G401 (cell line): ENCODE data around the gene CBX2. TPM values are rescaled to one million over a fixed set of nuclear protein-coding genes. Genes with fewer than 3 reads are reported as not detected.

Experiments
- DNase-seq: peaks from one replicate; pipeline ENCODE4 v3.0.0-alpha.2; 2015; ENCODE audit warnings: low spot score
- in situ Hi-C: cut with HindIII; loops from 2 replicates; pipeline ENCODE4 v1.10.0; 2016; ENCODE audit warnings: low sequenced_read_pairs, mixed read lengths
- total RNA-seq: library from RNA; depleted of rRNA; stranded (reverse); fragments of >200 nt; shearing (Covaris generic); gene quantifications from 2 replicates; pipeline ENCODE4 v1.2.3, GENCODE V29; 2014; rRNA removed

The CBX2 gene
- total RNA-seq, 1 experiment from 2014 or later, result 48.4 TPM

DNA sequence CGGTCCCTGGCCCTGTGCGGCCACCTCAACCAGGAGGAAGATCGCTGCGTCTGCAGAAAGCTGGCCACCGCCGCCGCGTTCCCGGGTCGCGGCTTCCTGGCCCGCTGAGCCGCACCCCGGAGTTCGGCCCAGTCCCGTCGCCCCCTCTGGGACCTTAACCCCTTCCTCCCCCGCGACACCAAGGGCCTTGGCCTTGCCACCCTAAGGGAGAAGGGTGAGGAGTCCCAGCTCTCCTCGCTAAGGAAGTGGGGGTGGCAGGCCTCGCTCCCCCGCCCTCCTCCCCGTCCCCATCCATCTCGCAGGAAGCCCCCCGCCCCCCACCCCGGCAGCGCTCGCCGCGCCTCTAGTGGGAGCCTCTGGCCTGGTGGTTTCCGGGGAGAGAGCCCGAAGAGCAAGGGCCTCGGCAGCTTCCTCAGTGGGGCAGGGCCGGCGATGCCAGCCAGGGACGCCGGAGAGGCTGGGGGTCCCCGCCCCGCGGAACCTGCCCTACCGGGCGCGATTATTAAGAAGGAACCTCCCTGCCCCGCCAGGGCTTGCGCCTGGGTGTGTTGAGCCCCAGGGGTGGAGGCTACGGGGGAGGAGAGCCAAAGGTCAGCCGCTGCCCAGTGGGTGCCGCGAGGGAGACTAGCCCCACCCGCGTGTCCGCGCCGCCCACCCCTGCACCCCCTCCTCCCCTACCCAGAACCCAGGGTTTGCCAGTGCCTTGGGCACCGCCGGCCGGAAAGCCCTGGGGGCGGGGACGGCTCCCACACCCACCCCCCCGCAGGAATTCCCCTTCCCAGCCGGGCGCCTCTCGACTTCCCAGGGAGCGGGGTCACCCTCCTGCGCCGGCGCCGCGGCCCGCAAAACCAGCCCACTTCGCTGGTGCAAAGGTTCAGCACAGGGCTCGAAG, 54.5 kb downstream of the CBX2 start:
- no peak for DNase-seq
- in situ Hi-C loops, result no loop called here

DNA sequence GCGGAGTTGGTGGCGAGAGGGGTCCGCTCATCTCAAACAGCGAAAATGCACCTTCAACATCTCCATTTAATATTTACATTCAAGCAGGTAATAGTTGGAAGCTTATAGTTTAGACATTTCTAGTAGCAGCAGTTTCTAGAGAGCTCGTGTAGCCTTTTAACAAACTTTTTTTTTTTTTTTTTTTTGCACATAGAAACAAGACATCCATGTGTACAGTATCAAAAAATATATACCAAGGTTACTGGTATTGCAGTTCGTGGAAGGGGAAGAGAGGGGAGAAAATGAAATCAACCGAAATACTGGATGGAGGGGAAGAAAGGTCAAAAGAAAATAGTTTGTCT, 55.1 kb downstream of the CBX2 start:
- in situ Hi-C loops, result no loop called here
- no peak for DNase-seq

DNA sequence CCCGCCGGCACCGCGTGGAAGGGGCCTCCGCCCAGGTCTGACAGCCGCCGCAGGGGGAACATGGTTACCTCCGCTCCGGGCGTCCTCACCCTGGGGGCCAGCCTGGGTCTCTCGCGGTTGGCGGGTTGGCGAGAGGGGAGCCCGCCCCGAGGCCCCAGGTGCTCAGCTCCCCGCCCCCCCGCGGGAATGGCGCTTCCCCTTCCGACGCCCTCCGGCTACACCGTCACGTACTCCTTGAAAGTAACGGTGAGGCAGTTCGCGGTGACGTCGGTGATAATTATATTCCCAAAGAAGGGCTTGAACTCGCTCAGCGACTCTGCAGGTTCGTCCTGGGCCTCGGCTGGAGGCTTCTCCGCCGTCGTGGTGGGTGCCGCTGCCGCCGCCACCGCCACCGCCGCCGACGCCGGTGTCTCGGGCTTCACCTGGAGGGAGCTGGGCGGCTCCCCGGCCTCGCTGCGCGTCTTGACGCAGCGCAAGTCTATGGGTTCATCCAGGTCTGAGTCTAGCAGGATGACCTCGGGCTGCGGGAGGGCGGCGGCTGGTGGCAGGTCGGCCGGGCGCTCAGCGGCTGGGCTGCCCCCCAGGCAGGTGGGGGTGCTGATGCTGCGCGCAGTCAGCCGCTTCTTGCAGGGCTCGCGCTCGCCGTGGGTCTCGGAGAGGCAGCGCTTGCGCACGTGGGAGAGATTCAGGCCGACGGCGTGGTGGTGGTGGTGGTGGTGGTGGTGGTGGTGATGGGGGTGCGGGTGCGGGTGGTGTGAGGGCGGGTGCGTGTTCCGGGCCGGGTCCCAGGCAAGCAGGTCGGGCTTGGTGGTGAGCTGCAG, 56.0 kb downstream of the CBX2 start:
- DNase-seq, result no peak
- in situ Hi-C loops, result no loop called here

DNA sequence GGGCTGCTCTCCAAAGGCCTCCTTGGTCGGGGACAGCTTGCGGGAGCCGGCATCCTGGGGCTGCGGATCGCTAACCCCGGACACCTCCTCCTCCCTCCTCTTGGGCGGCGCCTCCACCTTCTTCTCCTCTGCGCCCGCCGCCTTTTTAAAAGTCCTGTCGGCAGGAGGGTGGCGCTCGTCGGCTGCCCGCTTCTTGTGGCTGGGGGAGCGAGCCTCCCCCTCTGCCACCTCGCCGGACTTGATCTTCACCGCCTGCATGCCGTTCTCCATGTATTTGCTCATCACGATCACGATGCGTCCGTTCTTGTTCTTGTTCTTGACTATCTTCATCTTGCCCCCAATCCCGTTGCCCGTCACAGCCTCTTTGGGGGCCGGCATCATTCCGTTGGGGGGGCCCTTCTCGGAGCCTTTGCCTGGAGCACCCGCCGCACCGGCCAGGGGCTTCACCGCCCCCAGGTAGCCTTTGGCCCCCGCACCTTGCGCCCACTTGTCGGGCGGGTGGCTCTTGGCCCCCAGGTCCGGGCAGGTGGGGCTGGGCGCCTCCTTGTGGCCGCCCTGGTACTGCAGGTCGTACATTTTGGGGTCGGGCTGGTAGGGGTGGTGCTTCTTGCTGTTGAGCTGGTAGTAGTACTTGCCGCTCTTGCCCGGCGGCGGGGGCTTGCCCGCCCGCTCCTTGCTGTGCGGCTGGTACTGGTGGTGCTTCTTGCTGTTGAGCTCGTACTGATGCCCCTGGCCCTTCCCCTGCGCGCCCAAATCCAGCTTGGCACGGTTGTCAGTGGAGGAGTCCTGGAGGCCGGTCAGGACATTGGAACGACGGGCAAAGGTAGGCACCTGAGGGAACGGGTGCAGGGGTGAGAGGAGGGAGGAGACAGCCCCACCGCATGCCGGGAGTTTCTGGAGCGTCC, 56.9 kb downstream of the CBX2 start:
- in situ Hi-C loops, result no loop called here
- no peak for DNase-seq

DNA sequence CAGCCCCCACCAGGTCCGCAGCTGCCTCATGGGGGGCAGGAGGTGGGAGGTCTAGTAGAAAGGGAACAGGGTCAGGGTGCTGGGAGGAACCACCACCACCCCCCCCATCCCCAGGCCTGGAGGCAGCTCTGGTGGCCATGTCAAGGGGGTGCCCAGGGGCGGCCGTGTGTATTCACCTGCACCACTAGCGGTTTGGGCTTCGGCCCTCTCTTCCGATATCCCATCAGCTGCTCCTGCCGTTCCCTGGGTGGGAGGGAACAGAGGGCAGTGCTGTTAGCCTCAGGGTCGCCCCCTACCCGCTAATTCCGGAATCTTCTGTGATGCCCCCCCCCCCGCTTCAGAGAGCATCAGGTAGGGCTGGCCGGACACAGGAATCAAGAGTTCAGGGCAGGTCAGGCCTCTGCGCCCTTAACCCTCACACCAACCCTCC, 57.5 kb downstream of the CBX2 start:
- DNase-seq, result no peak
- in situ Hi-C loops, result no loop called here

DNA sequence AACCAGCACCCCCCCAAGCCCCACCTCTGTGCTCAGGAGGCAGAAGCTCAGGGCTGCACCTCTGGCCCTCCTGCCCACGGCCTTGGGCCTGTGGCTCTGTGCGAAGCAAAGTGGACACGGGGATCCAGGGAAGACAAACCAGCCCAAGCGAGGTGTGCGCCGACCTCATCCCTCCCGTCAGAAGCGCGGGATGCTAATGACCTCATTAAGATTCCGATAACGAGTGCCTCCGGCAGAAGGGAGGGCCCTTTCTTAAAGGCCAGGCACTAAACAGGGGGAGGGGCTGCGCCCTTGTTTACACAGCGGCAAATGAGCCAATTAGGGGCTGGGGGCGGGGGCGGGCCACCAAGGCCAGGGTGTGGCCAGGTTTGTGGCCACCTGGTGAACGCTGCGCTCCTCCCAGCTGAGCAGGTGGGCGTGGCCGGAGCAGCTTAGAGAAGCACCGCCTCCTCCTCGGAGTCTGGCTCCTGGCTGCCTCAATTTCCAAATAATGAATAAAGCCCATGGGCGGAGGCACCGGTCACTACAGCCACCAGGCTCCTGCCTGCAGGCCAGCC, 58.1 kb downstream of the CBX2 start:
- no peak for DNase-seq
- in situ Hi-C loops, result no loop called here

DNA sequence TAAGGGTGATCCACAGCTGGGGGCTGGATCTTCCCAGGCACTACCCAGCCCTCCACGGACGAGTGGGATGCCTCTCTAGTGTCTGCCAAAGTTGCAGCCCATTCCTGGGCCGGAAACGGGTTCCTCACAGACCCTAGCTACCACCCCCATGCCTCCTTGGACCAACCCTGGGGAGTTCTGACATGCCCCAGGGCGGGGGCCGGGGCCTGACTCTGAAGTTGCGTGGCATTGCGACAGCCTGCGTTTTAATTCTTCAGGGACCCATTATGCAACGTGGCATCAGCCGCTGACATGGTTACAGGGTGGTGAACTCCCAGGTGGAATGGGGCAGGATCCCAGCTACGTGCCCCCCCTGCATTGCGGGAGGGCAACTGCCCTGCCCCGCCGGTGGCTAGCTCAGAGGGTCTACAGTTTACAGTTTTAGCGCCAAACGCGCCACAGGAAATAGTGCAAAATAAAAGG, 58.6 kb downstream of the CBX2 start:
- in situ Hi-C loops, result no loop called here

DNA sequence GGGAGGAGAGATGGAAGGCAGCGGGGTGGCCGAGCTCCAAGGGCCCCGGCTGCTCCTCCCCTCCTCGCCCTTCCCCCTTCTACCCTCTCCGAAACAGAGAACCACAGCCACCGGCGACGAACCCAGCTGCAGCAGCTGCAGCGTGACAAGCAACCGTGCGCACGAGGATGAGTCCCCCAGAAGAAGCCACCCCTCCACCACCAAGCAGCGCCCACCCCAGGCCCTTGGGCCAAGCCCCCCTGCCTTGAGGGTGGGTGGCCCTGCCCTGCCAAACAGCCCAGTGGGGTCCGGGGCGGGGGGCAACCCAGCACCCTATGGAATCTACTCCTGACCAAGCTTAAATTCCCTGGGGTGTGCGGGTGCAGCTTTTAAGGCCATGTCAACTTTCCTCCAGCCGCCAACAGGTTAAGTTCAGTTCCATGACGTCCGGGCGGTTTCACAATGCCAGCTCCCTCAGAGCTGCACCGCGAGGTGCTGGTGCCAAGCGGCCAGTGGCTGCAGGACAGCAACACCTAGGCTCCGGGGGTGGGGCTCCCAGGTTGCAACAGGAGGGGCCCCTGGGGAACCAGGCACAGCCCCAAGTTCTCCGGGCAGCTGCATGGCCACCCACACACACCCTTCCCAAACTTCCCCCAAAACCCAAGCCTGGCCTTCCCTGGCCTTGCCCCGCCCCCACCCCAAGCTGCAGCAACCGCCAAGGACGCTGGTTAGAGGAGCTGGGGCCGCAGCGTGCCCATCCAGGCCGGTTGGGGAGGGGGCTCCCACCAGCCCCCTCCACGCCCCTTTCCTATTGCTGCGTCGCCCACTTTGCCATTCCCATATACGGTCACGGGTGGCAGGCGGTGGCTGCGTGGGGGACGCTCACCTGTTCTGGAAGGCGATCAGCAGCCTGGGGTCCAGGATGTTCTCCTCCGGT, 59.3 kb downstream of the CBX2 start:
- in situ Hi-C loops, result no loop called here
- peak; percentile 48 for DNase-seq

More for the DNA sequence above, 58.6 kb downstream of the CBX2 start:
- DNase-seq, result no peak

Other genes starting within 250 kb of the CBX2 start
- not detected in 2 replicates for gene RBFOX3, start 167.1 kb upstream of the CBX2 start, total RNA-seq
- not detected in 2 replicates for gene ENPP7, start 47.2 kb upstream of the CBX2 start, total RNA-seq
- gene CBX8, start 18.9 kb downstream of the CBX2 start, total RNA-seq, result 15.8 and 18.8 TPM in 2 replicates
- 13.5 and 20.9 TPM in 2 replicates for gene CBX4, start 61.3 kb downstream of the CBX2 start, total RNA-seq